Activated CD8-positive, alpha-beta memory T cell treated with anti-CD3 and anti-CD28 coated beads, Interleukin-2, amount 50 U/mL, for 1 hour (primary cell): ENCODE results near the gene PSMD9.
"Not testable (repeated sequence)": the region's sequence is repeated elsewhere in the genome, so short reads cannot be mapped to it uniquely, and the experiment has no call there.

Experiments used
- DNase-seq: peaks from one replicate; pipeline ENCODE4 v3.0.0-alpha.2; 2020; ENCODE audit errors: extremely low read depth

PSMD9 gene

DNA sequence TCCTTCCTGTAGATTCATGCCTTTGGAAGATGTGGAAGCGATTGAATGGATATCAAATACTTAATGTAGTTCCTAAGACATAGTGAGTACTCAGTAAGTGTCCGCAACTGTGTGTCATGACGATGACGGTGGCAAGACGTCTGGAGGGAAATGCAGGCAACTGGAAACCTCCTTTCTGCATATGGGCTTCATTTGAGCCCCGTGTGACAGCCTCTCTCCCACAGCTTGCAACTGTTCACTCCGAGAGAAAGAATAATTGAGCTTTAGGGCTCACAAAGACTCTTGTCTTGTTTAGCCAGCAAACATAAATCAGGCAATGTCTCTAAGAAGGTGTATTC is 36.7 kb downstream of the PSMD9 start:
- no peak for DNase-seq

DNA sequence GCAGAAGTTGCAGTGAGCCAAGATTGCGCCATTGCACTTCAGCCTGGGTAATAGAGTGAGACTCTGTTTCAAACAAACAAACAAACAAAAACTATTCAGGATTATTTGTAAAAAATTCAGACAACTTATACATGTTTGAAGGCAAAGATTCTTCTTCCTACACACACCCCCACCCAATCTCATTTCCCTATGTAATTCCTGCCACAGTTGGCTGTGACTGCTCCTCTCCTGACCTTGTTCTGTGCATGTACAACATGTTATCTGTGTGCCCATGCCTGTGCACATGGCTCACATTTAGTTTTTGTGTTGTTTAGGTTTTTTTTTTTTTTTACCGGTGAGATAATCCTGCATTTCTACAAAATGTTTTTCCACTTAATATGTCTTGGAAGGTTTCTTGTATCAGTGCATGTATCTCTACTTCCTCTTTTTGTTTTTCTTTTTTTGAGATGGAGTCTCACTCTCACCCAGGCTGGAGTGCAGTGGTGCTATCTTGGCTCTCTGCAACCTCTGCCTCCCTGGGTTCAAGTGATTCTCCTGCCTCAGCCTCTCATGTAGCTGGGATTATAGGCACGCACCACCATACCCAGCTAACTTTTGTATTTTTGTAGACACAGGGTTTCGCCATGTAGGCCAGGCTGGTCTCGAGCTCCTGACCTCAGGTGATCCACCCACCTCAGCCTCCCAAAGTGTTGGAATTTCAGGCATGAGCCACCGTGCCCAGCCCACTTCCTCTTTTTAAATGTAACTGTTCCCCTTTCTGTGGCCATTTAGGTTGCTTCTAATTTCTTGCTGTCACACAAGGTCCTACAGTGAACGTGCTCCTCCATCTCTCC is 38.5 kb downstream of the PSMD9 start:
- no peak for DNase-seq

DNA sequence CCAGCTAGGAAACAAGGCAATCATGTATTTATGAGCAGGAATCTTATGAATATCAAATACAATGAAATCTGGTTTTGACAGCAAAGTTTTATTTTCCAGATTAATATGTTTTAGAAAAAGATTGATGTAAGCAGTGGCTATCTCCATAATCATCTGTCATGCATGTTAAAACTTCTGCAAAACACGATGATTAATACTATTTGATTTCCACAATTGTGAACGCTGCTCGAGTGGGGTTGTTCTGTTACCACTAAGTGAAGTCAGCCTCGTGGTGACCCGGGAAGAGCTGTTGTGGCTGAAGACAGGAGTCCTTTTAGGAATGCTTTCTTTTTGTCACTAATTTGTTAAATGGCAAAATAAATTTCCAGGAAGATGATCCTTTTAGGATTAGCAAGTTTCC is 39.2 kb downstream of the PSMD9 start:
- no peak for DNase-seq

DNA sequence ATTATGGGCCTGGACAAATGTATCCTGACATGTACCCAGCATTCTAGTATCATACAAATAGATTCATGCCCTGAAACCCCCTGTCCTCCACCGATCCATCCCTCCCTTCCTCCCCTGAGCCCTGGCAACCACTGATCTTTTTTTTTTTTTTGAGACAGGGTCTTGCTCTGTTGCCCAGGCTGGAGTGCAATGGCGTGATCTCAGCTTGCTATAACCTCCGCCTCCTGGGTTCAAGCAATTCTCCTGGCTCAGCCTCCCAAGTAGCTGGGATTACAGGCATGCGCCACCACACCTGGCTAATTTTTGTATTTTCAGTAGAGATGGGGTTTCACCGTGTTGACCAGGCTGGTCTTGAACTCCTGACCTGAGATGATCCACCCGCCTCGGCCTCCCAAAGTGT is 41.0 kb downstream of the PSMD9 start:
- not testable (repeated sequence) for DNase-seq

DNA sequence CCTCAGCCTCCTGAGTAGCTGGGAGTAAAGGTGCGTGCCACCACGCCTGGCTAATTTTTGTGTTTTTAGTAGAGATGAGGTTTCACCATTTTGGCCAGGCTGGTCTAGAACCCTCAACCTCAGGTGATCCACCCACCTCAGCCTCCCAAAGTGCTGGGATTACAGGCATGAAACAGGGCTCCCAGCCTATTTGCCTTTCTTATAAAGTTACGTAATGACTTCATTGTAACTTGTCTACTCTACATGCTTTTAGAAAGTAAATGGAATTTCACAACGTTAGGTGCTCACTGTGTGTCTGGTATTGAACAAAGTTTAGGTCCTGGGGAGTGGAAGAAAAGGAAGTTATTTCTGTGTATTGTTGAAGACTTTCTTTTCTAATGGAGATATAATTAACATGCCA is 42.3 kb downstream of the PSMD9 start:
- no peak for DNase-seq

DNA sequence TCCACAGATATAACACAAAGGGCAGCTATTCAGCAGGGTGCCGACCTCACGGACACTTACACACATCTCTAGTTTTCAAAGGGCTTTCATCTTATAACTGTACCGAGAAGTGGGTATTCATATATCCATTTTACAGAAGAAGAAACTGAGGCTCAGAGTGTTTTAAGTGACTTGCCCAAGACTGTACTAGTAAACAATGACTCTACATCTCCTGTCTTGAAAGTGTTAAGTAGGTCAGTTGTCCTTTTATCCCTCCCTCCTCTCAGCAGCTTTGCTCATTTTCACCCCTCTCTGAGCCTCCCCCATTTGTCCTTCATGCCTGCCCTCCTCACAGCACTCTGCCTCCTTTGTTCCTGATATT is 43.6 kb downstream of the PSMD9 start:
- DNase-seq = no peak

DNA sequence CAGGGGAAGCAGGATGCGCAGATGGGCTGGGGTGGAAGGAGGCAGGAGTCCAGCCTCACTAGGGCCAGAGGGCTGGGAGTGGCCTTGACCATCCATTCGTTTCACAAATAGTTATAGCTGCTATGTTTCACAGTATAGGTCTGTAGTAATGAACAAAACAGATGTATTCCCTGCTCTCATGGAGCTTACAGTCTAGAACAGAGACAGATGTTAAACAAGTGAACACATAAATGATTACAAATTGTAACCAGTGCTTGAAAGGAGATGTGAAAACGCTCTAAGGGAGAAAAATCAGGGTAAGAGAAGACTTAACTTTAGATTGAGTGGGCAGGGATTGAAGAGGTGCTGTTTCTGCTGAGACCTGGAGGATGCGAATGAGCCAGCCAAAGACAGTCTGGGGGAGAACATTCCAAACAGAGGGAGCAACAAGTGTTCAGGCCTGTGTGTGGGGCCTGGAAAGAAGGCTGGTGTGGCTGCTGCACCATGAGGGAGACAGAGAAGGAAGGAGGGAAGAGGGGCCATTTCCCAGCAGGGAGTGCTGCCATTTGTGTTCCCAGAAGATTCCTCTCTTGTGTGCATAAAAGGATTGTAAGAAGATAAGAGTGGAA is 44.4 kb downstream of the PSMD9 start:
- DNase-seq = no peak

DNA sequence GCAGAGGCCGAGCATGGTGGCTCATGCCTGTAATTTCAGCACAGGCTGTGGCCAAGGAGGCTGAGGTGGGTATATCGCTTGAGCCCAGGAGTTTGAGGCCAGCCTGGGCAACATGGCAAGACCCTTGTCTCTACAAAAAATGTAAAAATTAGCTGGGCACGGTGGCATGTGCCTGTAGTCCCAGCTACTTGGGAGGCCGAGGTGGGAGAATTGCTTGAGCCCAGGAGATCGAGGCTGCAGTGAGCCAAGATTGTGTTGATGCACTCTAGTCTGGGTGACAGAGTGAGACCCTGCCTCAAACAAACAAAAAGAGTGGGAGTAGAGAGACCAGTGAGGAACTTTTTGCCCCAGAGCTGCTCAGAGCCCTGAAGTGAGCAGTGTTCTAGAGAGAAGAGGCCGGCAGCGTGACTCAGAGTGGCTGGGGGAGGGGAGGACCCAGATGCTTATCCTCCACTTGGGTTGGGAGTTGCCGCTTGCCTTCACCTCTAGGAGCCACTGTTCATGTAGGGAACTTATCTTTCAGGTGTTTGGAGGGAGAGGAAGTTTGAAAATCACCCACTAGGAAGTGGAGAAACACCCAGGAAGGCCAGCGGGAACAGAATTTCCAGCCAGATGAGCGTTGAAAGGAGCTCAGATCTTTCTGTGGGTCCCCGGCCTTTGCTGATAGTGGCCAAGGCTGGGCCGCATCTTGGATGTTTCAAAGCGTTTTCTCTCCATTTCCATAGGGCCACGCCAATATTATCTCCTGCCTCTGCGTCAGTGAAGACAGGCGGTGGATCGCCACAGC is 45.1 kb downstream of the PSMD9 start:
- no peak for DNase-seq

DNA sequence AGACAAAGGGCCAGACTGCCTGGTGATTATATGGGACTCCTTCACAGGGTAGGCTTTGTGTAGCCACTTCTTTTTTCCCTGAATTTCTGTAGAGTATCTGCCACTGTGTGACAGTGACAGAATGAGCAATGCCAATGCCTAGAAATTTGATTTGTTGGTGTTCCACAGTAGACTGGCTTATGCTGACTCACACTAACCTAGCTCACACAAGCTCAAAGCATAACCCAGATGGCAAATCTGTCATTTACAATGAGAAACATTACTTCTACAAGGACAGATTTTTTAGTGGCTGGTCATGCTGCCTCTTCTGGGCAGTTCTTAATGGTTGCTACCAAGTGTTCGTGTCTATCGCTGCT is 45.7 kb downstream of the PSMD9 start:
- no peak for DNase-seq

DNA sequence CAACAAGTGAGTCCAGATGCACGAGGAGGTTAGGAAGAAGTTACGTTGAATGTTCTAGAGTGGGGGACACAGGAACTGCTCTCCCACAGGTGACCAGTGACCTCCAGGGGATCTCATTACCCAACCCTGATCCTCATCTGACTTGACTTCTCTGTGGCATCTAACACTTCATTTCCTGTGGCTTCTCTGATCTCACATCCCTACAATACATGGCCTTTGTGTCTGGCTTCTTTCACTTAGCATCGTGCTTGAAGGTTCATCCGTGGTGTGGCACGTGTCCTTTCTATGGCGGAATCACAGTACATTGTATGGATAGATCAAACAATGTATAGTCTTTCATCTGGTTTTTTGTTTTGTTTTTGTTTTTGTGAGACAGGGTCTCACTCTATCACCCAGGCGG is 49.1 kb downstream of the PSMD9 start:
- no peak for DNase-seq

DNA sequence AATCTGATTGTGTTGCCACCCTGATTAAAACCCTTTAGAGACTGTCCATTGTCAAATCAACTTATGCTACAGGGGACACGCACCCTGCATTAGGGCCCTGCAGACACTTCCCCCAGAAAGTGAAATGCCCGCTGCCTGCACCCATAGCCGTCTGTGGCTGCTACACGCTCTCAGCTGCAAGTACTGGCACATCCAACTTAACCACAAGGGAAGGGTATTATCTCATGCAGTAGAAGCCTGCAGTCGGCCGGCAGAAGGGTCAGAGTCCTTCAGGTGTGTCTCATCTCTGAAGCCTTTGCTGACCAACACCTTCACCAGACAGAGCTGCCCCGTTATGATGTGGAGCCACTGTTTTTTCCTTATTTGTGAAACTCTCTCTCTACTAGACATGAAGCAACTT is 50.6 kb downstream of the PSMD9 start:
- no peak for DNase-seq

DNA sequence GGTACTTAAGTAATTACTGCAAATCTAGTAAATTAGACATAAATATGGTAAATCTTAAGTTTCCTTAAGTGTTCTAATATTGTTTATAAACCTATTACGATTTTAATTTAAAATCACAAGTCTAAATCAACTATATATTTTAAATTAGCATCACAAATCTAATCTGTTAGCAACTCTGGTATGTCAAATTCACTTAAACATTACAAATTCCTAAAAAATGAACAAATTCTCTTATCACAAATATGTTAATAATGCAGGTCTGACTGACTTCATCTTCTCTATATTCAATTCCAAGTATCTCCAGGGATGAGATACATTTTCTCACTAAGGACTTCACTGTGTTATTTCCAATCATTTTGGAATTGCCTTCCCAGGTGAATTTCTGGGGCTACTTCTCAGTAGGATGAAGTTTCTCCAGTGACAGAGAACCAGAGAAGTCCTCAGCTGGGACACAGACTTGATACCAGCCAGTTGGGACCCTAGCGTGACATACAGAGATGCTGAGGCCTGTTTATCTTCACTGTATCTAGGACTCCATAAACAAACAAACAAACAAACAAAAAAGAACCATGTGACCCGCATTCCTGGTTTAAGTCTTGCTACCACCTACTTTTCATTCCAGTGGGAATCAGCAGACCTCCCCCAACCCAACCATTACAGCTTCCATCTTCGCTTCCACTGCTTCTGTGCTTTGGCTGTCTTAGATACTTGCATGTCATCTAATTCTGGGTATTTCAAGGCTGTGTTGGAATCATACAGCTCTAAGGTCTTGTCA is 51.6 kb downstream of the PSMD9 start:
- no peak for DNase-seq

DNA sequence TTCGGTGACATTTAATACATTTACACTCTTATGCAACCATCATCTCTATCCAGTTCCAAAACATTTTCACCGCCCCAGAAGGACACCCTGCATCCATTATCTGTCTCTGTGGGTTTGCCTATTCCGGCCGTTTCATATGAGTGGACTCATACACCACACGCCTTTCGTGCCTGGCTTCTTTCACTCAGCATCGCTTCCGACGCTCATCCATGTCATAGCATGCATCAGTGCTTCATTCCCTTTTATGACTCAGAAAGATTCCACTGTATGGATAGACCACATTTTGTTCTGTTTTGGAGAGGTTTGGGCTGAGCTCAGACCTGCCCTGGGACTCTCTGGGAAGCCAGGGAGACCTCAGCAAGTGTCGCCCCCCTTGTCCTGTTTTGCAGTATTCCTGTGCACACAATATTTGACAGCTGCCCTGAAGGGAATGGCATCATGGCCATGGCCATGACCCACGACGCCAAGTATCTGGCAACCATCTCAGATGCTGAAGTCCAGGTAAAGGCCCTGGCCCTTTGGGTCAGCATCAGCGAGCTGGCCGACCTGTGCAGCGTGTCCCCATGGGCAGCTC is 53.6 kb downstream of the PSMD9 start:
- no peak for DNase-seq

DNA sequence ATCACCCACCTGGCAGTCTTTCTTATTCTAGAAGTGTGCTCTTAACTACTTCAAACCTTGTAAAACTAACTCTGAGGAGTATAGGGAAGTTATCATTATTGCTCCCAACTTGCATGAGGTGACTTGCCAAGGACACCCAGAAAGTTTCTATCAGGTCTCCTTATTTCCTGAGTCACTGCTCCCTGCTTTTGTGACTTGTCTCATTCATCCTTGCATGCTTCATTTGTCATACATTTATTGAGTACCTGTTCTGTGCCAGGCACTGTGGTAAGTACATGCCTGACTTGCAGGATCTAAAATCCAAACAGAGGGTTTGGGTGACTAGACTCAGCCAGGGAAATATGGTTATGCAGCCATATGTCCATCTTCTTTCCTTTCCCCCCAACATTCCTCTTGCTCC is 55.3 kb downstream of the PSMD9 start:
- DNase-seq = no peak

DNA sequence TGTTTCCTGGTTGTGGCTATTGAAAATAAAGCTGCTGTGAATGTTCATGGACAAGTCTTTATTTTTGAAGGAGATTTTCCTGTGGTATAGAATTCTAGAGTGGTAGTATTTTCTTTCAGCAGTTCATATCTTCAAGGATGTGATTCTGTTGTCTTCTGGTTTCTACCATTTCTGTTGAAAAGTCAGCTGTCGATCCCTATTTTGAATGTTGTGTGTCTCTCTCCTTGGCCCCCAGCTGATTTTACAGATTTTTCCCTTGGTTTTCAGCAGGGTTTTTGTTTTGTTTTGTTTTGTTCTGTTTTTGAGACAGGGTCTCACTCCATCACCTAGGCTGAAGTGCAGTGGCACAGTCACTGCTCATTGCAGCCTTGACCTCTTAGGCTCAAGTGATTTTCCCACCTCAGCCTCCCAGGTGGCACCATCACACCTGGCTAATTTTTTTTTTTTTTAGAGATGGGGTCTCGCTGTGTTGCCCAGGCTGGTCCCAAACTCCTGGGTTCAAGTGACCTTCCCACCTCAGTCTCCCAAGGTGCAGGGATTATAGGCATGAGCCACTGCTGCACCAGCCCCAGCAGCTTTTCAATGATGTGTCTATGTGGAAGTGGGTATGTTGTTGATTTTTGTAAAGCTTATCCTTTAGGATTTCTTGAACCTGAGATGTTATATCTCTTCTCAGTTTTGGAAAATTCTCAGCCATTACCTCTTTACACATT is 57.9 kb downstream of the PSMD9 start:
- no peak for DNase-seq

DNA sequence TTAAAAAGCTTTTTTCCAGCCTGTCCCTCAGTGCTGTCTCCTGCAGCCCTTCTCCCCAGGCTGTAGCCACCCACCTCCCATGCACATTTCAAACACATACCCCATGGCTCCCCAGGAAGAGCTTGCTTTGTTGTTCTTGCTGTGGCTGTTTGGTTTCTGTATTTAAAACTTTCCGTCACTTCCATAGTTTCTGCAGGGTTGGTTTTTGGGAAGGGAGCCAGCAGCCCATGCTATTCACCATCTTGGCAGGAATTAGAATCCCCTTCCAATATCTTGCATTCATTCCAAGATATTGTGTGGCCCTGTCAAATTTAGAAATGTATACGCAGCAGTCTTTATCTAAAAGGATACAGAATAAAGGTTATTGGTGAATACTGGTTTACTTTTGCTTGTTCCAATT is 59.4 kb downstream of the PSMD9 start:
- DNase-seq = no peak

DNA sequence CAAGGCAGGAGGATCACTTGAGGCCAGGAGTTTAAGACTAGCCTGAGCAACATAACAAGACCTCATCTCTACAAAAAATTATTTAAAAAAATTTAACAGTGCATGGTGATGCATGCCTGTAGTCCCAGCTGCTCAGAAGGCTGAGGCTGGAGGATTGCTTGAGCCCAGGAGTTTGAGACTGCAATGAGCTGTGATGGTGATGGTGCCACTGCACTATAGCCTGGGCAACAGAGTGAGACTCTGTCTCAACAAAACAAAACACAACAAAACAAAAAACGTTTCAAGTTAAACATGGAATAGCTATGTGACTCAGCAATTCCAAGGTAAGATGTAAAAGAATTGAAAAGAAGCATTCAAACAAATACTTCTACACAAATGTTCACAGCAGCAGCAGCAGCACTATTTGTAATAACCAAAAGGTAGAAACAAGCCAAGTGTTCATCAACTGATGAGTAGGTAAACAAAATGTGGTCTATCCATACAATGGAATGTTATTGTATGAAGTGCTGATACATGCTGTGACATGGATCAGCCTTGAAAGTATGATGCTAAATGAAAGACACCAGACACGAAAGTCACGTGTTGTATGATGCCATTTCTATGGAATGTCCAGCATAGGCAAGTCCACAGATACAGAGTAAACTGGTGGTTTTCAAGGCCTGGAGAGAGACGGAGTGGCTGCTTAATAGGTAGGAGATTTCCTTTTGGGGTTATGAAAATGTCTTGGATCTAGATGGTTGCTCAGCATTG is 61.2 kb downstream of the PSMD9 start:
- no peak for DNase-seq

DNA sequence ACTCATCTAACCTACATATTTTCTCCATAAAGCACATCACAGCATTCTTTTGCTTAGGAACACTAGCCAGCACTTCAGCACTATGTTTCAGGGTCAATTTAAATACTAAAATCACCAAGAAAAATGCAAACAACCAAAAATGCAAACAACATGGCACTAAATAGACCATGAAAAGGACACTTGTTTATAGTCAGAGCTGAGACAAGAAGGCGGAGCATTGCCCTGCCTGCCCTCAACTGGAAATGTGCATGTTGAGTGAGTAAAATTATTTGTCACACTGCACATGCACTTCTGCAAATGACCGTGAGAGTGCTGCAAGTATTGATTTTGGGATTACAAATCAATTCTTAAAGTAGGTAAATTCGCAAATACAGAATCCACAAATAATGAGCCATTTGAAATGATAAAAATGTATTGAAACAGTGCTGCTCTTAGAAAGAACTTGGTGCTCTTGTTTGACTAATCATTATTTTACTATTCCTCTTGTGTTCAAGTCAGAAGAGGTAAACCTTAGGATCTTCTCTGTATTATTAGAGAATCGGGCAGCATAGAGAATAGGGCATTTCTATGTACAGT is 64.6 kb downstream of the PSMD9 start:
- no peak for DNase-seq

DNA sequence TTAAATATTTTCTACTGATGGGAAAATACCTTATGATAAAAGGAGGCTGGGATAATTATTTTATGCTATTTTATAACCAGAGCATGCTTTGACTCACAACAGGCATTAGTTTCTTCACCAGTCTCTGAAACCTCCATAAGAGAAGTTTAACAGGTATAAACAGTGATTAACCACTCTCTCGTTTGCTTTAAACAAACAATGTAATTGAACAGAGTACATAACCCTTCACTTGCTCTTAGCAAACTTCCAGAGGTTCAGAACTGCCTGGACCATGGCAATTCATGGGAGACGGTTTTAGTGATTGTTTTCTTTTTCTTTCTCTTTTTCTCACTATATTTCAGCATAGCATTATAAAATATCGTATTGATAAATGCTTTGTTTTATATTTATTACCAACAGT is 65.1 kb downstream of the PSMD9 start:
- no peak for DNase-seq
